Measurements from ENCODE around the gene ATP2C2.

The ATP2C2 gene

GRCh38 chr16:84367750-84368307 is 509 bp upstream of the ATP2C2 start:
- Histone ChIP-seq H3K9me3 (ENCODE audit: insufficient read depth, low read length, severe bottlenecking) (no peaks in the 10 kb centered on the region), H3K4me1 (ENCODE audit: insufficient read depth, low read length) (no peaks in the 10 kb centered on the region), H4K20me1 (ENCODE audit: insufficient read depth, low read length) (no peaks in the 10 kb centered on the region), H3K79me2 (ENCODE audit: insufficient read depth, low read length) (no peaks in the 10 kb centered on the region), H3K4me3 (ENCODE audit: low read depth in 1 of 2, low read length in 2 of 2) (no peak overlapping the region), H3K27me3 (ENCODE audit: insufficient read depth, low read length, poor library complexity) (peaks cover 3% of the 10 kb centered on the region), H3K9ac (ENCODE audit: low read depth, low read length) (no peak overlapping the region), H3K4me2 (ENCODE audit: insufficient read depth, low read length) (no peak overlapping the region), H3K27ac (ENCODE audit: low read length) (no peak overlapping the region), H2AFZ (ENCODE audit: low read depth, low read length) (no peak overlapping the region), H3K36me3 (ENCODE audit: insufficient read depth, low read length) (no peaks in the 10 kb centered on the region)
- no peak for TF ChIP-seq CTCF (IDR thresholded peaks at IDR 0.05; ENCODE audit: borderline replicate concordance, extremely low read depth, low read length, poor library complexity, severe bottlenecking)
- TF ChIP-seq EZH2 (IDR thresholded peaks at IDR 0.05; ENCODE audit: borderline replicate concordance, low read depth, low read length, severe bottlenecking), result no peak
- no peak for ATAC-seq (ENCODE audit: insufficient read depth, low read depth)
- no peak for DNase-seq

DNA sequence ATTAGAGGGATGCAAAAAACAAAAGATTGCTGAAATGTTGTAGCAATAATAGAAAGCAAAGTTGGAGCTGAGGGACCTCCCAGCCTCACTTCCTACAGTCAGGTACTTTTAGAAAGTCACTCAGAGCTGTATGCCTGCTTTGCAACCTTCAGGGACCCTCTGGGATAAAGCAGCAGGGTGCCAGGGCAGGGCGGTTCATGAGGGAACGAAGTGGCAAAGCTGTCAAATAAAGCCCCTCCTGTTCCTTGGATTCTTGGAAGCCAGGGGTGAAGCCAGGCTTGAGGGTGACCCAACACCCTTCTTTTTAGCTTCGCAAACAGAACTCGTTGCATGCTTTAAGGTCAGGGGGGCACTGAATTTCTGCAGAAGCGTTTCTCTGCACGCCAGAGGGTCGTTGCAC is 767 bp downstream of the ATP2C2 start:
- no peak for TF ChIP-seq EZH2 (IDR thresholded peaks at IDR 0.05; ENCODE audit: borderline replicate concordance, low read depth, low read length, severe bottlenecking)
- Histone ChIP-seq H3K36me3 (ENCODE audit: insufficient read depth, low read length) (no peaks in the 10 kb centered on the region), H4K20me1 (ENCODE audit: insufficient read depth, low read length) (no peaks in the 10 kb centered on the region), H3K4me2 (ENCODE audit: insufficient read depth, low read length) (no peak overlapping the region), H3K9ac (ENCODE audit: low read depth, low read length) (no peak overlapping the region), H3K4me3 (ENCODE audit: low read depth in 1 of 2, low read length in 2 of 2) (no peak overlapping the region), H3K4me1 (ENCODE audit: insufficient read depth, low read length) (no peaks in the 10 kb centered on the region), H3K27me3 (ENCODE audit: insufficient read depth, low read length, poor library complexity) (peaks cover 3% of the 10 kb centered on the region), H2AFZ (ENCODE audit: low read depth, low read length) (no peak overlapping the region), H3K79me2 (ENCODE audit: insufficient read depth, low read length) (no peaks in the 10 kb centered on the region), H3K9me3 (ENCODE audit: insufficient read depth, low read length, severe bottlenecking) (no peaks in the 10 kb centered on the region), H3K27ac (ENCODE audit: low read length) (no peak overlapping the region)
- DNase-seq (no peak), ATAC-seq (ENCODE audit: insufficient read depth, low read depth) (no peak)

DNA sequence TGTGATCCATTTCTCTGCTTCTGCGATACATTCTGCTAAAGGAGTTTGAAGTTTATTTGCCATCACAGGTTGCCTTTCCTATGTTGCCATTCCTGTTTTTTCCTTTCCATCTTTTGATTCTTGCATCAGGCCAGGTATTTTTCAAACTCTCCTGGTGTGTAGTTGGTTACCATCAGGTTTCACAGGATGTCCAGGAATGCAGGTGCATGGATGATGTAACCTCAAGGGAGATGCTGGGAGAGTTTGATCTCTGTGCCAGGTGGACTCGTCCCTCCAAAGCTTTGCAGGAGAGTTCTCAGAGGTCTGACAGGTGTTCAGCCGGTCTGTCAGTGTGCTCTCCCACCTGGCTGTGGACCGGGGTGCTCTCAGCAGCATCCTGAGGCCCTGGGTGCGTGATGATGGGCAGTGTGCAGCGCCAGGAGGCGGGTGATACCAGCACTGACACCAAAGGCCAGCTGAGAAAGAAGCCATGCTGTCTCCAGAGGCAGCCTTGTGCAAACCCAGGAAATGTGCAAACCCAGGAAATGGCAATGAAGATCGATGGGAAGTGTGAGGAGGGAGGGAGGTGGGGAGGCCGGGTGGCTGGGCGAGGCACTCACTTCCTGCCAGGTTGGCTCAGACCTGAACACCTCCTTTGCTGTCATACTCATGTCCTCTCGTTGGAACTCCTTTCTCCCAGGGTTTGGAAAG is 1.7 kb downstream of the ATP2C2 start:
- Histone ChIP-seq H3K4me3 (ENCODE audit: low read depth in 1 of 2, low read length in 2 of 2) (no peak overlapping the region), H3K9ac (ENCODE audit: low read depth, low read length) (no peak overlapping the region), H3K27me3 (ENCODE audit: insufficient read depth, low read length, poor library complexity) (peaks cover 3% of the 10 kb centered on the region), H3K36me3 (ENCODE audit: insufficient read depth, low read length) (no peaks in the 10 kb centered on the region), H2AFZ (ENCODE audit: low read depth, low read length) (no peak overlapping the region), H3K27ac (ENCODE audit: low read length) (no peak overlapping the region), H3K79me2 (ENCODE audit: insufficient read depth, low read length) (no peaks in the 10 kb centered on the region), H3K4me2 (ENCODE audit: insufficient read depth, low read length) (no peak overlapping the region), H4K20me1 (ENCODE audit: insufficient read depth, low read length) (no peaks in the 10 kb centered on the region), H3K4me1 (ENCODE audit: insufficient read depth, low read length) (no peaks in the 10 kb centered on the region), H3K9me3 (ENCODE audit: insufficient read depth, low read length, severe bottlenecking) (no peaks in the 10 kb centered on the region)
- no peak for TF ChIP-seq CTCF (IDR thresholded peaks at IDR 0.05; ENCODE audit: borderline replicate concordance, extremely low read depth, low read length, poor library complexity, severe bottlenecking)
- no peak for TF ChIP-seq EZH2 (IDR thresholded peaks at IDR 0.05; ENCODE audit: borderline replicate concordance, low read depth, low read length, severe bottlenecking)
- DNase-seq, result no peak
- no peak for ATAC-seq (ENCODE audit: insufficient read depth, low read depth)

- Histone ChIP-seq H3K9me3 (ENCODE audit: insufficient read depth, low read length, severe bottlenecking) (no peaks in the 10 kb centered on the region), H3K9ac (ENCODE audit: low read depth, low read length) (no peak overlapping the region), H3K4me2 (ENCODE audit: insufficient read depth, low read length) (no peak overlapping the region), H4K20me1 (ENCODE audit: insufficient read depth, low read length) (no peaks in the 10 kb centered on the region), H3K27me3 (ENCODE audit: insufficient read depth, low read length, poor library complexity) (peaks cover 3% of the 10 kb centered on the region), H3K4me3 (ENCODE audit: low read depth in 1 of 2, low read length in 2 of 2) (no peak overlapping the region), H3K4me1 (ENCODE audit: insufficient read depth, low read length) (no peaks in the 10 kb centered on the region), H3K79me2 (ENCODE audit: insufficient read depth, low read length) (no peaks in the 10 kb centered on the region), H2AFZ (ENCODE audit: low read depth, low read length) (no peak overlapping the region), H3K27ac (ENCODE audit: low read length) (no peak overlapping the region), H3K36me3 (ENCODE audit: insufficient read depth, low read length) (no peaks in the 10 kb centered on the region)
- DNase-seq (no peak), ATAC-seq (ENCODE audit: insufficient read depth, low read depth) (no peak)
- no peak for TF ChIP-seq EZH2 (IDR thresholded peaks at IDR 0.05; ENCODE audit: borderline replicate concordance, low read depth, low read length, severe bottlenecking)
- TF ChIP-seq CTCF (IDR thresholded peaks at IDR 0.05; ENCODE audit: borderline replicate concordance, extremely low read depth, low read length, poor library complexity, severe bottlenecking), result no peak
Observed at GRCh38 chr16:84370723-84371552, 2.6 kb downstream of the ATP2C2 start.
